ENCODE measurements around the gene CD300C.

- no peak for TF ChIP-seq CTCF (conservative IDR thresholded peaks at IDR 0.05 in 1 of 2, IDR thresholded peaks at IDR 0.05 in 1 of 2; ENCODE audit: extremely low read depth in 1 of 2, insufficient read depth in 1 of 2, low read depth in 1 of 2, low read length in 2 of 2)
- no peak for TF ChIP-seq EZH2 (IDR thresholded peaks at IDR 0.05; ENCODE audit: borderline replicate concordance, low read length)
Measured at GRCh38 chr17:74528491-74529199, 17.3 kb downstream of the CD300C start.

Measured in mammary epithelial cell (primary cell).